G401.6 (cell line): ENCODE results near the gene CRNN.

ENCODE experiments used
- FAIRE-seq: peaks from 2 replicates; lab custom pipeline; 2012; peaks lifted over from hg19 to GRCh38; lab: Jason Lieb, UNC

Gene CRNN

GRCh38 chr1:152419917-152420316 is 5.9 kb upstream of the CRNN start:
- FAIRE-seq, result no peak

- FAIRE-seq, result no peak
These were observed 1.6 kb upstream of the CRNN start for GRCh38 chr1:152415454-152416227.

- FAIRE-seq, result no peak
These were observed 1.3 kb downstream of the CRNN start for GRCh38 chr1:152412756-152413155.

GRCh38 chr1:152411134-152411533 is 2.9 kb downstream of the CRNN start:
- no peak for FAIRE-seq

GRCh38 chr1:152410599-152410998 is 3.5 kb downstream of the CRNN start:
- FAIRE-seq, result no peak

GRCh38 chr1:152410028-152410427 is 4.0 kb downstream of the CRNN start:
- no peak for FAIRE-seq

- FAIRE-seq, result no peak
These were observed 5.4 kb downstream of the CRNN start for GRCh38 chr1:152408664-152409063.

GRCh38 chr1:152398812-152399698 is 15.0 kb downstream of the CRNN start:
- FAIRE-seq, result no peak

- FAIRE-seq, result no peak
These were observed 16.6 kb downstream of the CRNN start for GRCh38 chr1:152397474-152397873.

- FAIRE-seq, result no peak
These were observed 19.9 kb downstream of the CRNN start for GRCh38 chr1:152394151-152394550.

- FAIRE-seq, result no peak
These were observed 21.2 kb downstream of the CRNN start for GRCh38 chr1:152392909-152393308.

GRCh38 chr1:152388889-152389288 is 25.2 kb downstream of the CRNN start:
- no peak for FAIRE-seq

- FAIRE-seq, result no peak
These were observed 27.1 kb downstream of the CRNN start for GRCh38 chr1:152386940-152387339.

- FAIRE-seq, result no peak
These were observed 33.1 kb downstream of the CRNN start for GRCh38 chr1:152380932-152381331.

- FAIRE-seq, result no peak
These were observed 39.6 kb downstream of the CRNN start for GRCh38 chr1:152374451-152374850.

- FAIRE-seq, result no peak
These were observed 41.4 kb downstream of the CRNN start for GRCh38 chr1:152372672-152373071.

GRCh38 chr1:152367436-152367835 is 46.6 kb downstream of the CRNN start:
- no peak for FAIRE-seq

GRCh38 chr1:152359906-152360305 is 54.2 kb downstream of the CRNN start, which contains the start of gene FLG2:
Gene FLG2 (minus strand): TSS chr1:152360006. CDS start chr1:152358884, 1,122 bp downstream.
- no peak for FAIRE-seq
